Neuronal stem cell (in vitro differentiated cells): ENCODE measurements around the gene CTNND2.

Source experiments
- DNase-seq: peaks from one replicate; pipeline ENCODE4 v3.0.0-alpha.2; 2013; ENCODE audit warnings: low spot score
- H2AFZ ChIP-seq: one replicate; pipeline ENCODE4 v1.6.1; 2013; ENCODE audit warnings: mild to moderate bottlenecking, low read length, inconsistent platforms
- H2AK5ac ChIP-seq: 2 replicates; pipeline ENCODE4 v1.6.1; 2013; ENCODE audit warnings: low read depth, mild to moderate bottlenecking, inconsistent platforms, low read length, moderate library complexity, mixed read lengths
- H2BK120ac ChIP-seq: 2 replicates; pipeline ENCODE4 v1.6.1; 2013; ENCODE audit warnings: low read depth, mild to moderate bottlenecking, inconsistent platforms, low read length, moderate library complexity, mixed read lengths
- H2BK12ac ChIP-seq: one replicate; pipeline ENCODE4 v1.6.1; 2013; ENCODE audit warnings: low read length, inconsistent platforms
- H2BK15ac ChIP-seq: 2 replicates; pipeline ENCODE4 v1.6.1; 2013; ENCODE audit warnings: mild to moderate bottlenecking, low read length, inconsistent platforms, mixed read lengths
- H2BK5ac ChIP-seq: one replicate; pipeline ENCODE4 v1.6.1; 2013; ENCODE audit warnings: inconsistent platforms, mild to moderate bottlenecking, low read length, moderate library complexity
- H3K14ac ChIP-seq: one replicate; pipeline ENCODE4 v1.6.1; 2013; ENCODE audit warnings: low read length, inconsistent platforms
- H3K18ac ChIP-seq: 2 replicates; pipeline ENCODE4 v1.6.1; 2013; ENCODE audit warnings: low read length, inconsistent platforms
- H3K23ac ChIP-seq: 2 replicates; pipeline ENCODE4 v1.6.1; 2013; ENCODE audit warnings: low read depth, mild to moderate bottlenecking, mixed read lengths, low read length, inconsistent platforms; ENCODE audit not compliant: poor library complexity
- H3K27ac ChIP-seq: replicated peaks from 3 replicates; pipeline ENCODE4 v1.5.1; 2013; ENCODE audit warnings: low read length, inconsistent platforms
- H3K27me3 ChIP-seq, 3 experiments: 2 replicates each; pipeline ENCODE4 v1.6.1; 2013; ENCODE audit warnings: low read length in 3 of 3, mild to moderate bottlenecking in 2 of 3, inconsistent platforms in 1 of 3, low read depth in 1 of 3, mixed read lengths in 1 of 3, moderate library complexity in 1 of 3; ENCODE audit not compliant: control insufficient read depth in 3 of 3, insufficient read depth in 3 of 3
- H3K36me3 ChIP-seq, 2 donors: replicated peaks in 1 of 2; 2 replicates each; pipeline ENCODE4 v1.6.1; 2013; ENCODE audit warnings: low read length in 2 of 2; ENCODE audit not compliant: control insufficient read depth in 2 of 2, insufficient read depth in 2 of 2
- H3K4ac ChIP-seq: 2 replicates; pipeline ENCODE4 v1.6.1; 2013; ENCODE audit warnings: inconsistent platforms, mild to moderate bottlenecking, low read length, moderate library complexity
- H3K4me1 ChIP-seq, 2 donors: 1 replicate in 1 of 2; 2 replicates in 1 of 2; pipeline ENCODE4 v1.6.1; 2013; ENCODE audit warnings: low read length in 2 of 2, low read depth in 1 of 2; ENCODE audit not compliant: control insufficient read depth in 2 of 2, insufficient read depth in 1 of 2
- H3K4me2 ChIP-seq: one replicate; pipeline ENCODE4 v1.6.1; 2013; ENCODE audit warnings: mild to moderate bottlenecking, low read length, inconsistent platforms; ENCODE audit not compliant: insufficient read depth, poor library complexity, severe bottlenecking
- H3K4me3 ChIP-seq, 2 donors: 2 replicates each; pipeline ENCODE4 v1.5.1; 2013; ENCODE audit warnings: low read length in 2 of 2, mild to moderate bottlenecking in 2 of 2, inconsistent platforms in 1 of 2, moderate library complexity in 1 of 2
- H3K79me1 ChIP-seq: one replicate; pipeline ENCODE4 v1.6.1; 2013; ENCODE audit warnings: low read depth, mild to moderate bottlenecking, inconsistent platforms, low read length, moderate library complexity
- H3K9ac ChIP-seq: one replicate; pipeline ENCODE4 v1.6.1; 2013; ENCODE audit warnings: mild to moderate bottlenecking, low read depth, low read length, inconsistent platforms; ENCODE audit not compliant: poor library complexity
- H3K9me3 ChIP-seq, 2 donors: replicated peaks in 1 of 2; 2 replicates each; pipeline versions ENCODE3 to v1.6.1; 2013; ENCODE audit warnings: low read length in 2 of 2, mild to moderate bottlenecking in 2 of 2, inconsistent platforms in 1 of 2, low read depth in 1 of 2, mixed read lengths in 1 of 2, moderate library complexity in 1 of 2; ENCODE audit not compliant: control insufficient read depth in 2 of 2, insufficient read depth in 1 of 2
- H4K8ac ChIP-seq: one replicate; pipeline ENCODE4 v1.6.1; 2013; ENCODE audit warnings: low read depth, mild to moderate bottlenecking, inconsistent platforms, low read length, moderate library complexity
- H4K91ac ChIP-seq: one replicate; pipeline ENCODE4 v1.6.1; 2013; ENCODE audit warnings: low read length, low read depth, mild to moderate bottlenecking, inconsistent platforms; ENCODE audit not compliant: poor library complexity
- WGBS, 2 donors: extraction: QIAGEN DNeasy Blood & Tissue Kit; methylation state at CpG; one replicate each; pipeline ENCODE4 v1.1.7; 2013; ENCODE audit warnings: missing lambda C conversion rate in 2 of 2, mixed read lengths in 1 of 2; ENCODE audit not compliant: insufficient read length in 2 of 2, insufficient replicate concordance in 1 of 2; ENCODE audit errors: extremely low coverage in 2 of 2; 5-methylcytosine and 5-hydroxymethylcytosine counted together

The CTNND2 gene

DNA sequence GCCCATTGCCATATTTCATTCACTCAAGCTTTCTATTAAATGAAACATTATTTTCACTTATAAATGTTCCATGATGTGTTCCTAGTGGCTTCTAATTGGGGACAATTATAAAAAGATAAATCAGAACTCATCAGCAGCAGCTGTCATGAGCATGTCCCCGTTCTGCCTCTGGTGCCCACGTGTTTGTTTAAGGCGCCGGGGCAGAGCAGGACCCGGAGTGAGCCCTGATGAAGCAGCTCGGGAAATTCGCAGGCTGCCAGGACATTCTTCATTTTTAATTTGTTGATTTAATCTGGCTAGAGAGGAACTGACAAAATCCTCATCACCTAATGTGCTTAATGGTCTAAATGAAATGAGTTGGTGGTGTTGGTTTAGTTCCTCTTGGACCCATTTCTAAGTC is 475.0 kb downstream of the CTNND2 start:
- no peak overlapping the region for H4K91ac ChIP-seq
- no peaks in the 10 kb centered on the region for H3K79me1 ChIP-seq
- H3K18ac ChIP-seq: no peak overlapping the region
- DNase-seq: no peak
- H3K4me3 ChIP-seq: no peak overlapping the region
- no peaks in the 10 kb centered on the region for H3K9me3 ChIP-seq
- H3K36me3 ChIP-seq: no peaks in the 10 kb centered on the region
- H2AK5ac ChIP-seq: no peak overlapping the region
- no peak overlapping the region for H2BK120ac ChIP-seq
- H2AFZ ChIP-seq: no peak overlapping the region
- no peak overlapping the region for H2BK5ac ChIP-seq
- H2BK15ac ChIP-seq: no peak overlapping the region
- no peak overlapping the region for H4K8ac ChIP-seq
- no CpG with 5 or more reads among the region's 7 CpGs for WGBS, 2 donors
- H3K4ac ChIP-seq: no peak overlapping the region
- no peak overlapping the region for H3K4me2 ChIP-seq
- no peak overlapping the region for H2BK12ac ChIP-seq
- no peak overlapping the region for H3K27ac ChIP-seq
- peaks cover 0 to 2% of the 10 kb centered on the region in 2 donors for H3K4me1 ChIP-seq
- no peak overlapping the region for H3K9ac ChIP-seq
- no peaks in the 10 kb centered on the region for H3K27me3 ChIP-seq
- no peak overlapping the region for H3K14ac ChIP-seq
- H3K23ac ChIP-seq: no peak overlapping the region

DNA sequence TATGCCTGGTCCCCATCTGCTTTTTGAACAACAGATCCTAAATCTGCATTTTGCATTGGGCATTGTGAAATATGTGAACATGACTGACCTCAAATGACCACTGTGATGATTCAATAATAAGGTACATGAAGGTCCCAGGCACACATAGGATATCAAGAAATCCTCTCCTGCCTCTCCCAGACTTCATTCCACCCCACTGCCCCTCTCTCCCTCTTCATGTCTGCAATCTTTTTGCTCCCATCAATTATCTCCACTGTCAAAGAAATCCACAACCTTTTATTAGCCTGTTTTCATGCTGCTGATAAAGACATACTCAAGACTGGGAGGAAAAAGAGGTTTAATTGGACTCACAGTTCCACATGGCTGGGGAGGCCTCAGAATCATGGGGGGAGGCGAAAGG is 476.7 kb downstream of the CTNND2 start:
- no peak for DNase-seq
- peaks cover 0 to 2% of the 10 kb centered on the region in 2 donors for H3K4me1 ChIP-seq
- H3K4me3 ChIP-seq: no peak overlapping the region
- no peak overlapping the region for H2BK12ac ChIP-seq
- no peak overlapping the region for H2BK120ac ChIP-seq
- no peak overlapping the region for H3K14ac ChIP-seq
- H3K9ac ChIP-seq: no peak overlapping the region
- no peak overlapping the region for H3K4ac ChIP-seq
- H2BK5ac ChIP-seq: no peak overlapping the region
- no peak overlapping the region for H4K91ac ChIP-seq
- no peaks in the 10 kb centered on the region for H3K27me3 ChIP-seq
- H3K4me2 ChIP-seq: no peak overlapping the region
- H2AK5ac ChIP-seq: no peak overlapping the region
- no peak overlapping the region for H3K18ac ChIP-seq
- no peaks in the 10 kb centered on the region for H3K79me1 ChIP-seq
- no peak overlapping the region for H3K23ac ChIP-seq
- H4K8ac ChIP-seq: no peak overlapping the region
- H3K9me3 ChIP-seq: no peaks in the 10 kb centered on the region
- H2AFZ ChIP-seq: no peak overlapping the region
- H3K27ac ChIP-seq: no peak overlapping the region
- no peak overlapping the region for H2BK15ac ChIP-seq
- H3K36me3 ChIP-seq: no peaks in the 10 kb centered on the region
- no CpG with 5 or more reads among the region's 1 CpG for WGBS, 2 donors

DNA sequence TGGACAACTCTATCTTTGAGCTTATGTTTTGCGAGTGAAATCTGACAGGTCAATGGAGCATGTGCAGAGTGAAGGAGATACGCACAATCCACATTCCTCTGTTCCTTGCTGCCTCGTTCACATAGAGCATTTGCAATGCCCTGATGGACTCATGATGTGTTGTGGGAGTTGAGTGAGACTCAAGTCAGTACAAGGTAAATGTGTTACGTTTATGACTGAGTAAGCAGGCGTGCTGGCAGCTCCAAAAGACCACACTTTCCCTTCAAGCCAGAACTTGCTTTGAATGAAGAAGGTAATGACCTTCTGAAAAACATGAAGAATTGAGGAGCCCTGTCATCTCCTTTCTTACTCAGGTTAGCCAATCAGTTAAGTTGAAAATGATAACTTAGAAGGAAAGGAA is 477.8 kb downstream of the CTNND2 start:
- no CpG with 5 or more reads among the region's 5 CpGs for WGBS, 2 donors

DNA sequence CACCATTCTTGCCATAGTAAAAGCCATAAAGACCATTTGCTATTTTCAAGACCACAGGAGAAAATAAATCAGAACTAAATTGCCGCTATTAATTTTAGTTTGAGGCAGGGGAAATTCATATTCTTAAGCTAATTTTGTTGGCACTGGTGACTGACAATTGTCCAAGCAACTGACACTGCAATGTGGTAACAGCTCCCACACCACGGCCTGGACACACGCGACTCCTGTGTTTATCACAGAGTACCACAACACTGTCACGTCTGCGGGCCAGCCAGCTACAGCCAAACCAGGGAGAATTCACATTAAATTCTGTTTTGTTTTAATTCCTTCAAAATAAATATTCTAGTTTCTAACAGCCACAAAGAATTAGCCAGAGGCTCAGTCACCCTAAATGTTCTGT is 481.9 kb downstream of the CTNND2 start:
- Histone ChIP-seq H3K27me3 (no peaks in the 10 kb centered on the region), H2BK15ac (no peak overlapping the region), H3K4me1 (peaks cover 0 to 3% of the 10 kb centered on the region in 2 donors), H2BK12ac (no peak overlapping the region), H3K4ac (no peak overlapping the region), H3K27ac (no peak overlapping the region), H3K4me2 (no peak overlapping the region), H3K23ac (no peak overlapping the region), H3K79me1 (no peaks in the 10 kb centered on the region), H4K91ac (no peak overlapping the region), H2AK5ac (no peak overlapping the region), H2BK5ac (no peak overlapping the region), H3K18ac (peak overlapping the region; percentile 33), H3K9me3 (peaks cover 0 to 10% of the 10 kb centered on the region in 2 donors), H2BK120ac (no peak overlapping the region), H3K36me3 (no peaks in the 10 kb centered on the region), H4K8ac (no peak overlapping the region), H3K4me3 (no peak overlapping the region), H3K9ac (no peak overlapping the region), H2AFZ (no peak overlapping the region), H3K14ac (no peak overlapping the region)
- DNase-seq: no peak
- WGBS, 2 donors: no CpG with 5 or more reads among the region's 6 CpGs

More for the DNA sequence above, 477.8 kb downstream of the CTNND2 start:
- Histone ChIP-seq H2BK120ac (no peak overlapping the region), H3K4me1 (peaks cover 0 to 2% of the 10 kb centered on the region in 2 donors), H3K4me3 (no peak overlapping the region), H3K18ac (no peak overlapping the region), H3K9me3 (no peaks in the 10 kb centered on the region), H4K8ac (no peak overlapping the region), H2BK15ac (no peak overlapping the region), H3K79me1 (no peaks in the 10 kb centered on the region), H3K9ac (no peak overlapping the region), H3K4me2 (no peak overlapping the region), H3K36me3 (no peaks in the 10 kb centered on the region), H3K4ac (no peak overlapping the region), H3K27ac (no peak overlapping the region), H3K23ac (no peak overlapping the region), H3K14ac (no peak overlapping the region), H2BK12ac (no peak overlapping the region), H2AFZ (no peak overlapping the region), H4K91ac (no peak overlapping the region), H2BK5ac (no peak overlapping the region), H2AK5ac (no peak overlapping the region), H3K27me3 (no peaks in the 10 kb centered on the region)
- DNase-seq: no peak
